Left renal cortex interstitium (tissue), 4 donors: ENCODE measurements around the gene SH3RF2. TPM values are rescaled to one million over a fixed set of nuclear protein-coding genes. Genes with fewer than 3 reads are reported as not detected.
"Not testable (repeated sequence)": the region's sequence is repeated elsewhere in the genome, so short reads cannot be mapped to it uniquely, and the experiment has no call there.

Experiments
- DNase-seq, 4 donors: peaks; one replicate each; pipeline ENCODE4 v3.0.0-alpha.2; 2013; ENCODE audit warnings: low read depth in 4 of 4, low spot score in 2 of 4, missing footprints in 1 of 4
- polyA plus RNA-seq, 4 donors: library from polyadenylated mRNA; unstranded; fragments of 120-200 nt; gene quantifications; one replicate each; pipeline ENCODE4 v1.2.1, GENCODE V29; 2013; ENCODE audit not compliant: insufficient read length in 4 of 4

The SH3RF2 gene
- 1 to 10 TPM; 3.9 to 7.7 (median 5.4) TPM for polyA plus RNA-seq

- DNase-seq = peak; percentile 42 to 71 (median 60)
Measured at GRCh38 chr5:145936401-145937131, at the start of gene SH3RF2. Gene SH3RF2, plus strand, starts transcription at chr5:145936578. Its CDS starts 1,351 bp downstream, at chr5:145937929.

GRCh38 chr5:145887217-145887616 lies 49.2 kb upstream of the SH3RF2 start:
- DNase-seq = no peak

- peak in 2 of 4 donors; percentile 8 to 24 for DNase-seq
Measured at GRCh38 chr5:145887976-145888574, 48.3 kb upstream of the SH3RF2 start.

GRCh38 chr5:145889611-145890010 lies 46.8 kb upstream of the SH3RF2 start:
- DNase-seq = no peak

- DNase-seq = not testable (repeated sequence)
Measured at GRCh38 chr5:145891378-145891777, 45.0 kb upstream of the SH3RF2 start.

- no peak for DNase-seq
Measured at GRCh38 chr5:145898171-145898570, 38.2 kb upstream of the SH3RF2 start.

- no peak for DNase-seq
Measured at GRCh38 chr5:145902421-145902820, 34.0 kb upstream of the SH3RF2 start.

- no peak for DNase-seq
Measured at GRCh38 chr5:145903113-145903512, 33.3 kb upstream of the SH3RF2 start.

GRCh38 chr5:145903867-145904266 lies 32.5 kb upstream of the SH3RF2 start:
- no peak for DNase-seq

- no peak for DNase-seq
Measured at GRCh38 chr5:145904743-145905142, 31.6 kb upstream of the SH3RF2 start.

GRCh38 chr5:145906401-145906800 lies 30.0 kb upstream of the SH3RF2 start:
- no peak for DNase-seq

GRCh38 chr5:145908206-145908960 lies 28.0 kb upstream of the SH3RF2 start:
- DNase-seq = no peak

GRCh38 chr5:145911164-145911563 lies 25.2 kb upstream of the SH3RF2 start:
- DNase-seq = no peak

- no peak for DNase-seq
Measured at GRCh38 chr5:145912019-145912418, 24.4 kb upstream of the SH3RF2 start.

- no peak for DNase-seq
Measured at GRCh38 chr5:145912594-145912993, 23.8 kb upstream of the SH3RF2 start.

- DNase-seq = no peak
Measured at GRCh38 chr5:145913701-145914100, 22.7 kb upstream of the SH3RF2 start.

GRCh38 chr5:145915970-145916638 lies 20.3 kb upstream of the SH3RF2 start:
- DNase-seq = no peak

GRCh38 chr5:145917288-145917687 lies 19.1 kb upstream of the SH3RF2 start:
- no peak for DNase-seq

- no peak for DNase-seq
Measured at GRCh38 chr5:145918397-145918796, 18.0 kb upstream of the SH3RF2 start.

- DNase-seq = no peak
Measured at GRCh38 chr5:145919413-145919812, 17.0 kb upstream of the SH3RF2 start.
